SK-N-SH treated with all-trans-retinoic acid at 6 μM for 48 hours (cell line): ENCODE measurements around the gene DDIT3.

Experiments used
- ATAC-seq: fragments of 200-7000 bp; cut with Tn5 transposase; 3 replicates; pipeline ENCODE4 v1.9.1; 2020; ENCODE audit warnings: mild to moderate bottlenecking, moderate library complexity
- ARNTL ChIP-seq: fragments of 450-650 bp; formaldehyde crosslinking; IDR thresholded peaks from 2 replicates; pipeline ENCODE4 v1.5.0; 2020; ENCODE audit warnings: low read depth, mild to moderate bottlenecking, moderate library complexity, borderline replicate concordance
- BACH2 ChIP-seq: fragments of 250-450 bp; sonication (Bioruptor Pico); IDR thresholded peaks from 2 replicates; pipeline ENCODE4 v1.9.0; 2021; ENCODE audit warnings: mild to moderate bottlenecking, borderline replicate concordance
- CREB5 ChIP-seq: fragments of 250-450 bp; sonication (Bioruptor Pico); IDR thresholded peaks from 2 replicates; pipeline ENCODE4 v1.5.1; 2020; ENCODE audit warnings: low read depth, mild to moderate bottlenecking, moderate library complexity
- CSDC2 ChIP-seq: fragments of 250-450 bp; sonication (Bioruptor Pico); IDR thresholded peaks from 2 replicates; pipeline ENCODE4 v1.5.0; 2020; ENCODE audit warnings: mild to moderate bottlenecking, moderate library complexity
- CSRNP3 ChIP-seq: fragments of 250-450 bp; sonication (Bioruptor Pico); IDR thresholded peaks from 2 replicates; pipeline ENCODE4 v1.5.1; 2021; ENCODE audit warnings: mild to moderate bottlenecking, moderate library complexity
- ESRRG ChIP-seq: fragments of 250-450 bp; sonication (Bioruptor Pico); IDR thresholded peaks from 2 replicates; pipeline ENCODE4 v1.6.1; 2021; ENCODE audit warnings: mild to moderate bottlenecking
- GLIS3 ChIP-seq: fragments of 250-450 bp; sonication (Bioruptor Pico); IDR thresholded peaks from 2 replicates; pipeline ENCODE4 v1.5.0; 2020; ENCODE audit warnings: mild to moderate bottlenecking, moderate library complexity
- ISL1 ChIP-seq: fragments of 250-450 bp; sonication (Bioruptor Pico); IDR thresholded peaks from 2 replicates; pipeline ENCODE4 v2.1.2; 2022; ENCODE audit warnings: mild to moderate bottlenecking, moderate library complexity
- OSR1 ChIP-seq: fragments of 250-450 bp; sonication (Bioruptor Pico); IDR thresholded peaks from 2 replicates; pipeline ENCODE4 v1.8.0; 2022; ENCODE audit warnings: moderate library complexity, mild to moderate bottlenecking, inconsistent platforms
- PATZ1 ChIP-seq: fragments of 250-450 bp; sonication (Bioruptor Pico); IDR thresholded peaks from 2 replicates; pipeline ENCODE4 v1.8.0; 2020; ENCODE audit warnings: mild to moderate bottlenecking, moderate library complexity, borderline replicate concordance
- POU6F1 ChIP-seq: fragments of 250-450 bp; sonication (Bioruptor Pico); IDR thresholded peaks from 2 replicates; pipeline ENCODE4 v1.8.0; 2021; ENCODE audit warnings: low read depth, mild to moderate bottlenecking, moderate library complexity, borderline replicate concordance
- RARB ChIP-seq: fragments of 250-450 bp; sonication (Bioruptor Pico); IDR thresholded peaks from 2 replicates; pipeline ENCODE4 v1.8.0; 2021; ENCODE audit warnings: mild to moderate bottlenecking, moderate library complexity
- SNAI2 ChIP-seq: fragments of 250-450 bp; sonication (Bioruptor Pico); IDR thresholded peaks from 2 replicates; pipeline ENCODE4 v1.5.0; 2020; ENCODE audit warnings: mild to moderate bottlenecking, moderate library complexity
- TCF4 ChIP-seq: fragments of 250-450 bp; sonication (Bioruptor Pico); IDR thresholded peaks from 2 replicates; pipeline ENCODE4 v1.8.0; 2021; ENCODE audit warnings: mild to moderate bottlenecking, moderate library complexity, borderline replicate concordance
- TOX ChIP-seq: fragments of 250-450 bp; sonication (Bioruptor Pico); IDR thresholded peaks from 2 replicates; pipeline ENCODE4 v1.8.0; 2021; ENCODE audit warnings: mild to moderate bottlenecking, moderate library complexity, borderline replicate concordance
- TSHZ2 ChIP-seq: fragments of 250-450 bp; sonication (Bioruptor Pico); IDR thresholded peaks from 2 replicates; pipeline ENCODE4 v1.5.0; 2020; ENCODE audit warnings: mild to moderate bottlenecking, moderate library complexity
- ZC3H10 ChIP-seq: fragments of 250-450 bp; sonication (Bioruptor Pico); IDR thresholded peaks from 2 replicates; pipeline ENCODE4 v1.5.1; 2021; ENCODE audit warnings: mild to moderate bottlenecking, moderate library complexity
- ZFP3 ChIP-seq: fragments of 250-450 bp; sonication (Bioruptor Pico); IDR thresholded peaks from 2 replicates; pipeline ENCODE4 v1.5.0; 2020; ENCODE audit warnings: mild to moderate bottlenecking, moderate library complexity
- ZNF70 ChIP-seq: fragments of 450-650 bp; formaldehyde crosslinking; IDR thresholded peaks from 2 replicates; pipeline ENCODE4 v1.5.0; 2020; ENCODE audit warnings: mild to moderate bottlenecking, moderate library complexity
- ZNF8 ChIP-seq: fragments of 450-650 bp; formaldehyde crosslinking; IDR thresholded peaks from 2 replicates; pipeline ENCODE4 v1.5.0; 2020; ENCODE audit warnings: mild to moderate bottlenecking, moderate library complexity

Gene DDIT3

GRCh38 chr12:57548013-57548315 lies 27.6 kb upstream of the DDIT3 start:
- ATAC-seq, result no peak
- TF ChIP-seq ZNF70 (CRISPR knock-in tag) (no peak), GLIS3 (no peak), TCF4 (CRISPR knock-in tag) (no peak), OSR1 (CRISPR knock-in tag) (no peak), ZFP3 (CRISPR knock-in tag) (no peak), ZNF8 (CRISPR knock-in tag) (no peak), PATZ1 (no peak), TOX (CRISPR knock-in tag) (no peak), CSDC2 (no peak), ZC3H10 (CRISPR knock-in tag) (no peak), CSRNP3 (no peak), RARB (CRISPR knock-in tag) (no peak), BACH2 (CRISPR knock-in tag) (no peak), CREB5 (CRISPR knock-in tag) (no peak)

GRCh38 chr12:57547288-57548012 lies 27.1 kb upstream of the DDIT3 start:
- TF ChIP-seq TCF4 (CRISPR knock-in tag) (no peak), ISL1 (CRISPR knock-in tag) (no peak), ESRRG (CRISPR knock-in tag) (no peak), CSDC2 (no peak), ZNF70 (CRISPR knock-in tag) (no peak), BACH2 (CRISPR knock-in tag) (no peak), PATZ1 (no peak), ARNTL (no peak), ZFP3 (CRISPR knock-in tag) (no peak), SNAI2 (CRISPR knock-in tag) (no peak), TSHZ2 (CRISPR knock-in tag) (no peak), POU6F1 (CRISPR knock-in tag) (no peak), CREB5 (CRISPR knock-in tag) (no peak), TOX (CRISPR knock-in tag) (no peak), ZC3H10 (CRISPR knock-in tag) (no peak), RARB (CRISPR knock-in tag) (no peak), GLIS3 (no peak), CSRNP3 (no peak), OSR1 (CRISPR knock-in tag) (no peak), ZNF8 (CRISPR knock-in tag) (no peak)
- ATAC-seq, result no peak
